HEK293T (cell line): Measurements from ENCODE around the gene ZBTB1.

Experiments
- ARNT ChIP-seq: fragments of 450-650 bp; IDR thresholded peaks from 2 replicates; pipeline ENCODE4 v1.6.1; 2017; ENCODE audit warnings: mild to moderate bottlenecking
- ELF4 ChIP-seq: fragments of 450-650 bp; IDR thresholded peaks from 2 replicates; pipeline ENCODE4 v1.6.1; 2017; ENCODE audit warnings: antibody characterized with exemption
- FOXK2 ChIP-seq: fragments of 450-650 bp; IDR thresholded peaks from 2 replicates; pipeline ENCODE4 v1.6.1; 2016; ENCODE audit warnings: mild to moderate bottlenecking
- FOXM1 ChIP-seq: fragments of 450-650 bp; IDR thresholded peaks from 2 replicates; pipeline ENCODE4 v1.6.1; 2017; ENCODE audit warnings: mild to moderate bottlenecking, borderline replicate concordance
- SP1 ChIP-seq: fragments of 450-650 bp; IDR thresholded peaks from 2 replicates; pipeline ENCODE4 v1.6.1; 2017
- SUZ12 ChIP-seq: fragments of 450-650 bp; IDR thresholded peaks from 2 replicates; pipeline ENCODE4 v1.6.1; 2016; ENCODE audit warnings: mild to moderate bottlenecking

DNA sequence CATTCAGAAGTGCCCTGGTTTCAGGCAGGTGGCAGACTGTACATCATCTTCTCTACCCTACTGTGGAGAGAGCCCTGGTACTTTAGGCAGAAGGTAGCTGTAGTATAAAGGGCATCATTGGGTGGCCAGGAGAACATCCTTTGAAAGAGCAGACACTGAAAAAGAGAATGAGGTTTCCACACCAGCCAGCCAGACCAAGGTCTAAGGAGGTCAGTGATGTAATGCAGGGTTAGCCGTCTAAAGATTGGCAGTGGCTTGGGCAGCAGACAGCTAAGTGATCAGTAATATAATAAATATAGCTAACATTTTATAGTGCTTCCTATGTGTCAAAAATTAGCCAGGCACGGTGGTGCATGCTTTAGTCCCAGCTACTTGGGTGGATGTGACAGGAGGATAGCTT is 12.9 kb upstream of the ZBTB1 start:
- TF ChIP-seq SUZ12 (no peak), ELF4 (no peak), ARNT (no peak), FOXM1 (no peak), SP1 (no peak), FOXK2 (no peak)
